ENCODE measurements around the gene HMSD.

The HMSD gene

GRCh38 chr18:63994783-63995399, 45.8 kb downstream of the HMSD start:
- DNase-seq (ENCODE audit: low read depth), result no peak

- DNase-seq (ENCODE audit: low read depth), result no peak
Observed at GRCh38 chr18:63997041-63997440, 47.9 kb downstream of the HMSD start.

GRCh38 chr18:63997606-63998005, 48.5 kb downstream of the HMSD start:
- no peak for DNase-seq (ENCODE audit: low read depth)

- no peak for DNase-seq (ENCODE audit: low read depth)
Observed at GRCh38 chr18:63999871-64000270, 50.8 kb downstream of the HMSD start.

GRCh38 chr18:64002581-64002980, 53.5 kb downstream of the HMSD start:
- no peak for DNase-seq (ENCODE audit: low read depth)

GRCh38 chr18:64009305-64009704, 60.2 kb downstream of the HMSD start:
- no peak for DNase-seq (ENCODE audit: low read depth)
